ENCODE results near the gene DSCAML1. TPM values are rescaled to one million over a fixed set of nuclear protein-coding genes. Genes with fewer than 3 reads are reported as not detected.
"Not testable (repeated sequence)": the region's sequence is repeated elsewhere in the genome, so short reads cannot be mapped to it uniquely, and the experiment has no call there.

The DSCAML1 gene
- polyA plus RNA-seq, 3 donors, result 2.4 to 4.0 (median 2.9) TPM

DNA sequence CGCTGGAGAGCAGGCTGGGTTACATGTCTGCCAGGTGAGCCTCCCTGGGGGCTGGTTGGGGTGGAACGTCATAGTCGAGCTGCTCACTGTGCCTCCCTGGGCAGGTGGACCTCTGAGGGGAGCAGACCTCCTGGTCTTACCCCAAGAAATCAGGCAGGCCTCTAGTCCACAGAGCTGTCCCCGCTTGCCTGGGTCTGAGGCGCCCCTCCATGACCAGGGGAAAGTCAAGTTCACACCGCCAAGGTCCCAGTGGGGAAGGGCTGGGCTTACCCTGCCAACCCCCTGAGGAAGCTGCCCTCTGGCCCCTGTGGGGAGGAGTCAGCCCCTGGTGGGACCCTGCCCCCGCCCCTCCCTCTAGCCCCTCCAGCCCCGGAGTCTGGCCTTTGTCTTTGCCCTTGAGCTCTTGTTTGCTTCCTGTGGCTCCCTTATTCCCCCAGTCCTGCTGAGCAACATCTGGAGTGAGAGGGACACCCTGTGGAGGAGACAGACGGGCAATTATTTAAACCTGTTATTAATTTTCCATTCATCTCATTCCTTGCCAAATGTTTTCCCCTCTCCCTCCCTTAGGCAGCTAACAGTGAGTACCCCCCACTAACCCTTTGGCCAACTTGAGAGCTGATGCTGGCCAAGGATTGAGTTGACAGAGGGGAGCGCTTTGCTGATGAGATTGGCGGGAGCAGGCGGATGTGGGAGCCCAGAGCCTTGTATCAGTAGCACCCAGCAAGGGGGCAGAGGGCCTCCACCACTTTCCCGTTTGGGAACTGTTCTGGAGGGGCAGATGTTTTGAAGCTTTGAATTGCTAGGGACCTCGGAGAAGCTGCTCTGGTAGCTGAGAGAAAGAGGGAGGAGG, 385.9 kb downstream of the DSCAML1 start:
- DNase-seq, result no peak

DNA sequence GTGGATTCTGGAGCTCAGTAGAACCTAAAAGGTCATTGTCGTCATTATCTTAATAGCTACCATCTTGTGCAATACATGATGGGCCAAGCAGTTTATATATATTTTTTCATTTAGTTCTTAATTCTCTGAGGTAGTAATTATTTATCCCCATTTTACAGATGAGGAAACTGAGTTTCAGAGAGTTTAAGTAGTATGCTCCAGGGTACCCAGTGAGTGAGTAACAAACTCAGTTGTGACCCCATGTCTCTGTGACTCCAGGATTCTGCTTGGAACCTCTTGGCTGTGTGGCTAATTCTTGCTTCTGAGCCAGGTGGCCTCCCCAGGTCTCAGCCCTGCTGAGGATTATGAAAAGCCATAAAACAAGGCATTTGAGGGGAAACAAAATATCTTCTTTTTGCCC, 386.8 kb downstream of the DSCAML1 start:
- no peak for DNase-seq

DNA sequence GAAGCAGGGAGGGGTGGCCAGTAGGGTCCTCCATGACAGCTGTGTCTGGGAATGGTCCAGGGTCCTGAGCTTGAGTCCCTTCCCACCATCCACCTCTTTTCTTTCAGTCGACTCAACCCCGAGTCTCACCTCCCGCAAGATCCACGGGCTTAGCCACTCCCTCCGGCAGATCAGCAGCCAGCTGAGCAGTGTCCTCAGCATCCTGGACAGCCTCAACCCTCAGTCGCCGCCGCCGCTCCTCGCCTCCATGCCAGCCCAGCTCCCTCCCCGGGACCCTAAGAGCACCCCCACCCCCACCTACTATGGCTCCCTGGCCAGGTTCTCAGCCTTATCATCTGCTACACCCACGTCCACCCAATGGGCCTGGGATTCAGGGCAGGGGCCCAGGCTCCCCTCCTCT, 387.5 kb downstream of the DSCAML1 start:
- no peak for DNase-seq

DNA sequence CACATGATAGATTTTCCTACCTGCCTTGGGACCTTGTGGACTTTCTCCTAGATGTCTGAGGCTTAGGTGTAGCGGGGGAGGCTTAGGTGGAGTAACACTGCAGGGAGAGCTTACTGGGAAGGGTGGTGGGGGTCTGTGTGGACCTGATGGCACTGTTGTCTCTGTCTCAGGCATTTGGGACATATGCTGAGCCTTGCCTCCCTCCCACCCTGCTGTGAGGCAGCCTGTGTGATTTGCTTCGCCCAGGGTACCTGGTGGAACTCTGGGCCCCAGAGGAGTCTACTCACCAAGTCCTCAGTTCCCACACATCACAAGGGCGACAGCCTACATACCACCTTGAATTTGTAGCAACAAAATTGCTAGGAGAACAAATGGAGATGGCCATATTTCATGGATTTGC, 388.7 kb downstream of the DSCAML1 start:
- no peak for DNase-seq

DNA sequence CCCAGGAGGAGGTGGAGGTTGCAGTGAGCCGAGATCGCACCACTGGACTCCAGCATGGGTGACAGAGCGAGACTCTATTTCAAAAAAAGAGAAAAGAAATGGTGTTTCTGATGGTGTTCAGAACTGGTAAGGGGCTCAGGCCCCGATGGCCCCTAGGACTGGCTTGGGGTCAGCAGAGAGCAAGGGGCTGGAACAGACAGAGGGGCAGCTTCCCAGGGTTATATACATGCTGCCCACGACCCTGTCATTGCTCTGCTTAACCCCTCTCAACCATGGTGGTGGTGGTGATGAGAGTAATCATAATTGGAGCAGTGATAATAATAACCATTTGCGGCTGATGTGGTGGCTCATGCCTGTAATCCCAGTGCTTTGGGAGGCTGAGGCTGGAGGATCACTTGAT, 390.0 kb downstream of the DSCAML1 start:
- no peak for DNase-seq

DNA sequence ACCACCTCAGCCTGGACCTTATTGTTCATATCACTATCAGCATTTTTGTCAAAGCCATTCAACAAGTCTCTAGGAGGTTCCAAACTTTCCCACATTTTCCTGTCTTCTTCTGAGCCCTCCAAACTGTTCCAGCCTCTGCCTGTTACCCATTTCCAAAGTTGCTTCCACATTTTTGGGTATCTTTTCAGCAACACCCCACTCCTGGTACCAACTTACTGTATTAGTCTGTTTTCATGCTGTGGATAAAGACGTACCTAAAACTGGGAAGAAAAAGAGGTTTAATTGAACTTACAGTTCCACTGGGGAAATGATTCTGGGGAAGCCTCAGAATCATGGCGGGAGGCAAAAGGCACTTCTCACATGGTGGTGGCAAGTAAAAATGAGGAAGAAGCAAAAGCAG, 391.1 kb downstream of the DSCAML1 start:
- not testable (repeated sequence) for DNase-seq

DNA sequence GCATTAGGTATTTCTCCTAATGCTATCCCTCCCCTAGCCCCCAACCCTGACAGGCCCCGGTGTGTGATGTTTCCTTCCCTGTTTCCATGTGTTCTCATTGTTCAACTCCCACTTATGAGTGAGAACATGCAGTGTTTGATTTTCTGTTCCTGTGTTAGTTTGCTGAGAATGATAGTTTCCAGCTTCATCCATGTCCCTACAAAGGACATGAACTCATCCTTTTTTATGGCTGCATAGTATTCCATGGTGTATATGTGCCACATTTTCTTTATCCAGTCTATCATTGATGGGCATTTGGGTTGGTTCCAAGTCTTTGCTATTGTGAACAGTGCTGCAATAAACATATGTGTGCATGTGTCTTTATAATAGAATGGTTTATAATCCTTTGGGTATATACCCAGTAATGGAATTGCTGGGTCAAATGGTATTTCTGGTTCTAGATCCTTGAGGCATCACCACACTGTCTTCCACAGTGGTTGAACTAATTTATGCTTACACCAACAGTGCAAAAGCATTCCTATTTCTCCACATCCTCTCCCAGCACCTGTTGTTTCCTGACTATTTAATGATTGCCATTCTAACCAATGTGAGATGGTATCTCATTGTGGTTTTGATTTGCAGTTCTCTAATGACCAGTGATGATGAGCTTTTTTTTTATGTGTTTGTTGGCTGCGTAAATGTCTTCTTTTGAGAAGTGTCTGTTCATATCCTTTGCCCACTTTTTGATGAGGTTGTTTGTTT, 397.7 kb downstream of the DSCAML1 start:
- DNase-seq, result not testable (repeated sequence)

DNA sequence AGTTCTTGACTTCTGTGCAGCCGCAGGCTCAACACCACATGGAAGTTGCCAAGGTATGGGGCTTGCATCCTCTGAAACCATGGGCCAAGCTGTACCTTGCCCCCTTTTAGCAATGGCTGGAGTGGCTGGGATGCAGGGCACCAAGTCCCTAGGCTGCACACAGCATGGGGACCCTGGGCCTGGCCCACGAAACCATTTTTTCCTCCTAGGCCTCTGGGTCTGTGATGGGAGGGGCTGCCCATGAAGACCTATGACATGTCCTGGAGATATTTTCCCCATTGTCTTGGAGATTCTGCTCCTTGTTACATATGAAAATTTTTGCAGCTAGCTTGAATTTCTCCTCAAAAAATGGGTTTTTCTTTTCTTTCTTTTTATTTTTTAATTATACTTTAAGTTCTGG, 398.4 kb downstream of the DSCAML1 start:
- DNase-seq, result not testable (repeated sequence)

DNA sequence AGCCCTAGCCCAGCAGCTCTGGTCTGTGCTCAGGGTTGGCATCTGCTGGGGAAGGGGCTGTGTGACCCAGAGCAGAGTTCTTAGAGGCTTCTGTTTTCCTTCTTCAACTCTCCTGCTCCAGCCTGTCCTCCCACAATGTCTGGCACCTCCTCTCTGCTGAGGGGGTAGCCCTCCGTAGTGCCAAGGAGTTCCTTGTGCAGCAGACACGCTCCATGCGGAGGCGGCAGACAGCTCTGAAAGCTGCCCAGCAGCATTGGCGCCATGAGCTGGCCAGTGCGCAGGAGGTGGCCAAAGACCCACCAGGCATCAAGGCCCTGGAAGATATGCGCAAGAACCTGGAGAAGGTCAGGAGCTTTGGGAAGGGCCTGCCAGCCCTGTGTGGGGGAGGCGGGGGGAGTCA, 400.0 kb downstream of the DSCAML1 start:
- no peak for DNase-seq

DNA sequence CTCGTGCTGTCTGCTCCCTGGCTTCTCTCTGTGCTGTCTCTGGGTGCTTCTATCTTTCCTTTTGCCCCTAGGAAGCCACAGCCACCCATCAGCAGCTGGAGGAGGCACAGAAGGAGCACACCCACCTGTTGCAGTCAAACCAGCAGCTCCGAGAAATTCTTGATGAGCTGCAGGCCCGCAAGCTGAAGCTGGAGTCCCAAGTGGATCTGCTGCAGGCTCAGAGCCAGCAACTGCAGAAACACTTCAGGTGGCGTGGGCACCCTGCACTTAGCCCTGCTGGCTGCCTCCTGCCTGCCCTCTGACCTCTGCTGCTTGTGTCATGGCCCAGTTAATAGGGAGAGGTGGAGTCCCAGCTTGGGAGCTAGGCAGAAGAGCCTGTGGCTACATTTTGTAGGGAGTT, 401.5 kb downstream of the DSCAML1 start:
- DNase-seq, result no peak

DNA sequence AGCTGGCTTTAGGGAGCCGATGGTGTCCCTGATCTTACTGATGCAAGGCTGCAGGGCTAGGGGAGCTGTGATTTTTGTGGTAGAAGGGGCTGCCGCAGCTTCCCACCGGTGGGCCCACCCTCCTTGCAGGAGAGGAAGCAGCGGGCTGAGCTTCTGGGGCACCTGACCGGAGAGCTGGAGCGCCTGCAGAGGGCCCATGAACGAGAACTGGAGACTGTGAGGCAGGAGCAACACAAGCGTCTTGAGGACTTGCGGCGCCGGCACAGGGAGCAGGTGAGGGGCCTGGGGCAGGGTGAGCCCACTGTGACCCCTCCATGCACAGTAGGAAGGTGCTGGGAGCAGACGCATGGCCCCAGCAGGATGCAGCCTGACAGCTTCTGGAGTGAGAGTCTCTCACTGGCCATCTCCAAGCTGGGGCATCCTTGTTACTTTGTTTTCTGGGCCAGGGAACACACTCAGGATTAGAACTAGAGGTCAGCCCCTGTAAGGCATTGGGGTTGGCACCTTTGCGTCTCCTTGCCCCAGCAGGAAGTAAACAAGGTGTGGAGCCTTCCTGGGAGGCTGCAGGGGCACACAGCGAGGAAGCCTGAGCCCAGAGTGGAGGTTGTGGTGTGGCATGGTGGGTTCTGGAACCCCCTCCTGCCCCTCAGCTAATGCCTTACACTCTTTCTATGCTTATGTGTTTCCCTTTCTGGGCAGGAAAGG, 402.6 kb downstream of the DSCAML1 start:
- no peak for DNase-seq

DNA sequence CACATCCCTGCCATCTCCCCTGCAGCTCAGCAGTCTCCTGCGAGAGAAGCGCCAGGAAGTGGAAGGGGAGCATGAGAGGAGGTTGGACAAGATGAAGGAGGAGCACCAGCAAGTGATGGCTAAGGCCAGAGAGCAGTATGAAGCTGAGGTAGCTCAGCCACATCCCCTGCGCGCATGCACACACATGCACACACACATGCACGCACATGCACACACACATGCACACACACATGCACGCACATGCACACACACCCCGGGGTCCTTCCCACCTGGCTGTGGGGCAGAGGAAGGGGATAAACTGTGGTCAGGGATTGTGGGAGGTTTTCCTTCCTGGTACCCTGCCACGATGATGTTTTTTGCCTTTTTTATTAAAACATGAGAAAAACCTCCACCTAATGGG, 404.0 kb downstream of the DSCAML1 start:
- DNase-seq, result no peak

DNA sequence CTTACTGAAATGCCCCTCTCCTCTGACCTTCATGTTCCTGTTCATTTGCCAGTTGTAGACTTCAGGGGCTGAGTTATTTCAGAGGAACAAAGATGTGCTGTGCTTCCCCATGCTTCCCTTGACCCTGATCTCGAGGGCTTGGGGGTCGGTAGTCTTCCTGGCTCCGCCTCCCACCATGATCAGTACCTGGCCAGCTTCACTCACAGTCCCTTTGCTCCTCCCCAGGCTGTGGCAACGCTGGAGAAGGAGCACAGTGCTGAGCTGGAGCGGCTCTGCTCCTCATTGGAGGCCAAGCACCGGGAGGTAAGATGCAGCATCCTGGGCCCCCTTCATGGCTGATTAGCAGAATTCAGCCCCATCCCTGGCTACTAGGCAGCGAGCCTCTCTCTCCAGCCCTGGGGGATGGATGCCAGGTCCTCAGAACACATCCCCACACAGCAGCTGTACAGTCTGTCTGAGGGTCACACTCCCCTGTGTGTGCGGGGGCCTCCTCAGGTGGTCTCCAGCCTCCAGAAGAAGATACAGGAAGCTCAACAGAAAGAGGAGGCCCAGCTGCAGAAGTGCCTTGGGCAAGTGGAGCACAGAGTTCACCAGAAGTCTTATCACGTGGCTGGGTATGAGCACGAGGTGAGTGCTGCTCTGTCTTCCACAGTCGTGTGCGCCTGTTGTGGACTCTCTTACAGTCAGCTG, 404.9 kb downstream of the DSCAML1 start:
- DNase-seq, result no peak

DNA sequence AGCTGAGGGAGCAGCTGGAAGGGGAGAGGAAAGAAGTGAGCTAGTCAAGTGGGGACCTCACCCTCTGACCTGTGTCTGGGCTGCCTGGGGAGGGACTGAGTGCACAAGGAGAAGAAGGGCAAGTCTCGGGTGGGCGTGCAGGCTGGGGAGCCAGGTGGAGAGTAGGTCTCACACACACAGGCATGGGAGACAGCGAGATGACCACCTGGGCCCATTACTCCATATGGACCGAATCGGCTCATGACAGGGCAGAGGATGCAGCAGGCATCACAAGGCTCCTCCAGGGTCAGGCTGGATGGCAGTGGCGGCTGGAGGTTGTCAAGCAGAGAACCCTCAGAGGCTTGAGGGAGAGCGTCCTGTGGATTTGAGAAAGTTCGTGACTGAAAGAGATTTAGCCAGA, 405.8 kb downstream of the DSCAML1 start:
- DNase-seq, result no peak

DNA sequence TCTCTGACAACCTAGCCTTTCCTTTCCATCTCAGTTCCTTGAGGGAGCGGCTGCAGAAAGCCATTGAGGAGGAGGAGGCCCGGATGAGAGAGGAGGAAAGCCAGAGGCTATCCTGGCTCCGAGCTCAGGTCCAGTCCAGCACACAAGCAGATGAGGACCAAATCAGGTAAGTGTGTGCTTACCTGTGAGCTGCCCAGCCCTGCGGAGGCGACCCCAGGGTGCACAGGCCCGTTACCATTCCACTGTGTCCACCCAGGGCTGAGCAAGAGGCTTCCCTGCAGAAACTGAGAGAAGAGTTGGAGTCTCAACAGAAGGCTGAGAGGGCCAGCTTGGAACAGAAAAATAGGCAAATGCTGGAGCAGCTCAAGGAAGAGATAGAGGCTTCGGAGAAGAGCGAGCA, 406.3 kb downstream of the DSCAML1 start:
- DNase-seq, result no peak

DNA sequence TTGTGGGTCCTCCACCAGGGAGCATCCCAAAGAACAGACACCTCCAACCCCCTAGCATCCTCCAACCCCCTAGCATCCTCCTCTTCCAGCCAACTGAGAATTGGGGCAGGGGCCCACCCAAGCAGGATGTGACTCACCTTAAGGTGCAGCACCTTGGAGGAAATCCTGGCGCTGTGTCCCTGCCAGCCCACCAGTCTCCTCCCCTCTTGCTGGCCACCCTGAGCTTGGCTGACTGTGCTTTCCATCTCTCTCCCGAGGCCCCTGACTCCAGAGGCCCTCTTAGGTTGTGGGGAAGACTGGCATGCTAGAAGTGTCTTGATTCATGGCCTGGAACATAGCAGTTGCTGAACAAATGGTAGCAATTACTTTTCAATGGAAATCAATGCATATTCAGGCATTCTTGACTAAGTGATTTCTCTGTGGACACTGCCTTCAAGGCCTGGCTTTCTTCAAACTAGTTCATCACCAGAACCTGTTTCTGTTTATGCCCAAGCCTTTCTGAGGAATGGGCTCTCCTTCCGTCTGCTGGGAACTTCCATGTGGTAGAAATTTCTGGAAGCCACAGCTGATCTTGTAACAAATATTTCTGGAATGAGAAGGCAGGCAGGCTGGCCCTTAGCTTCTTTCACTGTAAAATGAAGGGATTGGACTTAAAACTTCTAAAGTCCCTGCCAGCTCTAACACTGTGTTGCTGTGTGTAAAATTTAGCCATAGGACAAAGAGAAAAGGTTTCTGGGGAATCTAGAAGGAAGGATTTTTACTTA, 408.8 kb downstream of the DSCAML1 start:
- DNase-seq, result no peak

DNA sequence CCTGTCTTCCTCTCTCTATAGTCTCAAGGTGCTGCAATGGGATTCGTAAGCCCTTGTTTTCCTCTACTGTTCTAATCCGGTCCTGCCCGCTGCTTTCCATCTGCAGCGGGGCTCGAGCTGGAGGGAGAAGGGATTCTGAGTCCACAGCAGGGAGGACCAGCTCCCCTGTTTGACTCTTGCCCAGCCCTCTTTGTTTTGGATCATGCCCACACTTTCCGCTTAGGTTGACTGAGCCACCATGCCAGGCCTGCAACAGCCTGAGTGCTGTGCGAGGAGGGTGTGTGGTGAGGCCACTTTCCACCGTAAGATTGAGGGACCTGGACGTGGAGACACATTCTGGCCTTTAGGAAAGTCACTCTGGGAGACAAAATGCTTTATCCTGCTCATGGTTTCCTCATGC, 411.1 kb downstream of the DSCAML1 start:
- DNase-seq, result no peak

DNA sequence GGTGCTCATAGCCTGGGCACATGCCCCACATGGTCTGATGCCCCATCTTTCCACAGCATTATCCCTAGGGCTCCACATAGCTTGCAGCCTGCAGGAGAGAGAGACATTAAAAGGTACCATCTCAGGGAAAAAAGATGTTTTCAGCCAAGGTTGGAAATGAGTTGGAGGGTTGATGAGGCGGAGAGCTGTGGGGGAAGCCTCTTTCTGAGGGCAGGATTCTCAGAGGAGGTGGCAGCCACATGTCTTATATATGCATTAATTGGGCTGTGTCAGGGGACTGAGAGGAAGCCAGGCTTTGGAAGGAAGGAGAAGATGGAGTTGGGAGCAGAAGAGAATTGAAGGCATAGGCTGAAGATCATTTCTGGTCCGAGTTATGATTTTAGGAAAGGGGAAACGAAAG, 411.5 kb downstream of the DSCAML1 start:
- no peak for DNase-seq

DNA sequence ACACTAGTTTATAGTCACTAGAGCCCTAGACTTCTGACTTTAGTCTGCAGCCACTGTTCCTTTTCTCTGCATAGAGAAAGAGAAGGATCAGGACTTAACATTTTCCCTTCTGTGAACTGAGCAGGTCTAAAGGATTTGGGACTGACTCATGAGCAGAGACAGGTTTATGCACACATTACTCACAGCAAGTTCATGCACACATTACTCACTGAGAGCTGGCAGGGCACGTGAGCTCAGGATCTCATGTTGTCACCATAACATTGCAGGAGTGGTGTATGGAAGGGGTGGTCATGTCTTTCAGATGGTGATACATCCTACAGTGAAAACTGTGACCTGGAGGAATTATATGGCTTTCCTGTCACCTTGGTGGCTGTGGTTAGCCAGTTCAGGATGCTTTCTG, 413.0 kb downstream of the DSCAML1 start:
- DNase-seq, result no peak

DNA sequence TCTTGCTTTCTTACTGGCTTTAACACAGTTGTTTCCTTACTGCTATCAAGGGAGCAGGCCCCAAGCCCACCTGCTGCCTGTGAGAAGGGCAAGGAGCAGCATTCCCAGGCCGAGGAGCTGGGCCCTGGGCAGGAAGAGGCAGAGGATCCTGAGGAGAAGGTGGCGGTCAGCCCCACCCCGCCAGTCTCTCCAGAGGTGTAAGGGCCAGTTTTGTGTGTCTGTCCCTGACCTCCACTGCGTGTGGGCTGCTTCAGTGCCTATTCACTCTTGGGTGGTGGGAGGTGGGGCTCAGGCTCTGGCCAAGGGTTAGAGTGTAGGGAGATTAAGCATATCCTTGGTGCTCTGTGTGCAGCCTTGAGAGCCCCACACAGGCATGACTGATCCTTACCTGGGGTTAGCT, 414.3 kb downstream of the DSCAML1 start:
- DNase-seq, result no peak

Data from renal pelvis (tissue), 4 donors.